Measurements from ENCODE around the gene PGA4.
A peak's percentile ranks its signal among the peaks of the same experiment; 100 is the strongest.
"Not testable (repeated sequence)": the region's sequence is repeated elsewhere in the genome, so short reads cannot be mapped to it uniquely, and the experiment has no call there.

Gene PGA4

GRCh38 chr11:61204502-61205059, 17.6 kb upstream of the PGA4 start:
- DNase-seq, result peak in 1 of 4 experiments; percentile 3

GRCh38 chr11:61207636-61208310, 14.4 kb upstream of the PGA4 start:
- not testable (repeated sequence) for DNase-seq

GRCh38 chr11:61210629-61211028, 11.5 kb upstream of the PGA4 start:
- DNase-seq, result not testable (repeated sequence)

GRCh38 chr11:61211327-61211952, 10.7 kb upstream of the PGA4 start:
- DNase-seq, result not testable (repeated sequence)

DNA sequence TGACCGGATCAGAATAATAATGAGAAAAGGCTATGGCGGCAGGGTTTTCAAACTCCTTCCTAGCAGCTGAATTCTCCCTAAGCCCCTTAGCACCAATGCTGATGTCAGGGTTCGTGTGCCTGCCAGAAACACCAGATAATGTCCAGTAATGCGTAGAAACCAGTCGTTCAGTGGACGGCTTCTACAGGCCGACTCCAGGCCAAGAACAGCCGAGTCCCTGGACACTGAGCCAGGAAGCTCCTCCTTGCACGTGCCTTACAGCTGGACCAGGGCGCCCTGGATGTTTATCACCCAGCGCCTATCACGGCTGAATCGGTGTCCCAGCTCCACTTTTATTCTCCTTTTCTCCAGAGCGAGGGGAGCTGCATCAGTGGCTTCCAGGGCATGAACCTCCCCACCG, 9.9 kb upstream of the PGA4 start:
- not testable (repeated sequence) for DNase-seq

DNA sequence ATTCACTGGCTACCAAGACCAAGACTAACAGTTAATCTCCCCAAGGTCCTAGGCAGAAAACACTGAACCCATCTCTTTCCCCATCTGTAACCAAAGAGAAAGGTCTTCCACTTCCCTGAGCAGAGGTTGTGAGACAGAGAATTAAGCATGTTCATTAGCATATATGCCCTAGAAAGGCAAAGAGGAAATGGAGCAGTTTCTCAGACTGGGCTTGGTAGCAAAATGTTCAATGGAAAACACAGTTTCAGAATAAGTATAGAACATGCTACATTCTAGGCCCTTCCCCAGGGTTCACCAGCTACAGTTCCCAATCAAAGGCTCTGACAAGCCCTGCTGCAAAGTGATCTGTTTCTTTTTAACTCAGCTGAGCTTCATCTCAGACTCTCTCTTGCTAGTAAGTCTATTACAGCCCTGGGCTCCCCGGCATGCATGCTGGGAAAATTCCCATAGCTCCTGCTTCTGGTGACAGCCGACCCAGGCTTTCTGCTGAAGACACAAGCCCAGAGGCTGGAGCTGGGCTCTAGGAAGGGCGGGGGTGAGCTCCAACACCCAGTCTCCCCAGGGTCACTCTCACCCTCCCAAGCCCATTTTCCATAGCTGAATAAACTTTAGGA, 8.3 kb upstream of the PGA4 start:
- DNase-seq, result not testable (repeated sequence)

DNA sequence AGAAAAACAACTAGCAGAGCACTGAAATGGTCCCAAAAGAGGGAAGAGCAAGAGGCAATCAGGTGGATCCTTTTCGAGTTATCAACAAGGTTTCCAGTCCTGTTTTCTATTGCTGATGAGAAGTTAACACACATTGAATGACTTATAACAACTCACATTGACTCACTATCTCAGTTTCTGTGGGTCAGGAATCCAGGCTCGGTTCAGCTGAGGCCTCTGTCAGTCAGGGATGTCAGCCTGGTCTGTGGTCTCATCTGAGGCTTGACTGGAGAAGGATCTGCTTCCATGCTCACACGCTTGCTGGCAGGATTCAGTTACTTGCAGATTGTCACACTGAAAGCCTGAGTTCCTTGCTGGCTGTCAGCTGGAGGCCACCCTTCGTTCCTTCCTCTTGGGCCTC, 3.8 kb upstream of the PGA4 start:
- not testable (repeated sequence) for DNase-seq

DNA sequence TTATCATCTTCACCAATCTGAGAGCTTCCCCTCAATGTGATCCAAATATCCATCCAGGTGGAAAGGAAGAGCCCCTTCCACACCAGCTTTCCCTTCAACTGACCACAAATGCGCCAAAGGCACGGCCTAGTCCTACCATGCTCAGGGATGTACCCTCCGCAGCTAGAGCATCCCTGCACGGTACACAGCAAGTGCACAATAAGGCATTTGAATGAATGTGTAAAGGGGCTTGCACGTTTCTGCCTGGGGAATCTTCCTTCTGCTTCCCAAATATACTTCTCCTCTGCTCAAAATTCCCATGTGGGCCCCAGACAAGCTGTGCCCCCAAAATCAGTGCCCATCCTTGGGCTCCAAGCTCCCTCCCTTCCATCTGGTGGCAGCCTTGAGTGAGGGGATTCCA, 3.1 kb upstream of the PGA4 start:
- DNase-seq, result not testable (repeated sequence)

DNA sequence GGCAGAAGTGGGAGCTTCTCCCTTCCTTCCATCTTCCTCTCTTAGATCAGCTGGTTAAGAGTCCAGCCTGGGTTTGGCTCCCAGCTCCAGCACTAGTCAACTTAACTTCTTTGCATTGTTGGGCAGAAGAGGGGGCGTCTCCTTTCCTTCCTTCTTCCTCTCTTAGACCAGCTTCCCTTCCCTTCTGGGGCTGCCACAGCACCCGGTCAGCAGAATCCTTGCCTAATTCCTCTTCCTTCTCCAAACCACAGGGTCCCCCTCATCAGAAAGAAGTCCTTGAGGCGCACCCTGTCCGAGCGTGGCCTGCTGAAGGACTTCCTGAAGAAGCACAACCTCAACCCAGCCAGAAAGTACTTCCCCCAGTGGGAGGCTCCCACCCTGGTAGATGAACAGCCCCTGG, 545 bp downstream of the PGA4 start:
- DNase-seq, result not testable (repeated sequence)

GRCh38 chr11:61226457-61227137, 4.5 kb downstream of the PGA4 start:
- not testable (repeated sequence) for DNase-seq

DNA sequence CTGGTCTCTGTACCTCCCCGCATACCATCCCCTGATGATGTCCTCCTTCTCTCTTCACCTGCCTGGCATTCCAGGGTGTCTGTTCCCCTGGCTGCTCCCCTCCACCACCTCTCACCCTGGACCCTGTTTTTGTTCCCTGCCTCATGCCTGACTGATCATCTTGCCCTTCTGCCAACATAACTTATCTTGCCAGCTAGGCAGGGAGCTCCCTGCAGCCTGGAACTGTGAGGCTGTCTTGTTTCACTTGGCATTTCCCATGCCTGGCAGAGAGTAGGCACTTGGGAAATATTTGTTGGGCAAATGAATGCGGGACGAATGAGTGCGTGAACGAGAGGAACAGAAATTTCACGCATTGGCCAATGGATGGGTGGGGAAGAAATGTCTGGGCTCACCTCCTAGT, 7.3 kb downstream of the PGA4 start:
- not testable (repeated sequence) for DNase-seq

GRCh38 chr11:61231033-61231432, 8.9 kb downstream of the PGA4 start:
- DNase-seq, result not testable (repeated sequence)

GRCh38 chr11:61231585-61231984, 9.4 kb downstream of the PGA4 start:
- not testable (repeated sequence) for DNase-seq

DNA sequence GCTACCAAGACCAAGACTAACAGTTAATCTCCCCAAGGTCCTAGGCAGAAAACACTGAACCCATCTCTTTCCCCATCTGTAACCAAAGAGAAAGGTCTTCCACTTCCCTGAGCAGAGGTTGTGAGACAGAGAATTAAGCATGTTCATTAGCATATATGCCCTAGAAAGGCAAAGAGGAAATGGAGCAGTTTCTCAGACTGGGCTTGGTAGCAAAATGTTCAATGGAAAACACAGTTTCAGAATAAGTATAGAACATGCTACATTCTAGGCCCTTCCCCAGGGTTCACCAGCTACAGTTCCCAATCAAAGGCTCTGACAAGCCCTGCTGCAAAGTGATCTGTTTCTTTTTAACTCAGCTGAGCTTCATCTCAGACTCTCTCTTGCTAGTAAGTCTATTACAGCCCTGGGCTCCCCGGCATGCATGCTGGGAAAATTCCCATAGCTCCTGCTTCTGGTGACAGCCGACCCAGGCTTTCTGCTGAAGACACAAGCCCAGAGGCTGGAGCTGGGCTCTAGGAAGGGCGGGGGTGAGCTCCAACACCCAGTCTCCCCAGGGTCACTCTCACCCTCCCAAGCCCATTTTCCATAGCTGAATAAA, 10.5 kb downstream of the PGA4 start:
- DNase-seq, result not testable (repeated sequence)

DNA sequence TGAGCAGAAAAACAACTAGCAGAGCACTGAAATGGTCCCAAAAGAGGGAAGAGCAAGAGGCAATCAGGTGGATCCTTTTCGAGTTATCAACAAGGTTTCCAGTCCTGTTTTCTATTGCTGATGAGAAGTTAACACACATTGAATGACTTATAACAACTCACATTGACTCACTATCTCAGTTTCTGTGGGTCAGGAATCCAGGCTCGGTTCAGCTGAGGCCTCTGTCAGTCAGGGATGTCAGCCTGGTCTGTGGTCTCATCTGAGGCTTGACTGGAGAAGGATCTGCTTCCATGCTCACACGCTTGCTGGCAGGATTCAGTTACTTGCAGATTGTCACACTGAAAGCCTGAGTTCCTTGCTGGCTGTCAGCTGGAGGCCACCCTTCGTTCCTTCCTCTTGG, 15.0 kb downstream of the PGA4 start:
- not testable (repeated sequence) for DNase-seq

DNA sequence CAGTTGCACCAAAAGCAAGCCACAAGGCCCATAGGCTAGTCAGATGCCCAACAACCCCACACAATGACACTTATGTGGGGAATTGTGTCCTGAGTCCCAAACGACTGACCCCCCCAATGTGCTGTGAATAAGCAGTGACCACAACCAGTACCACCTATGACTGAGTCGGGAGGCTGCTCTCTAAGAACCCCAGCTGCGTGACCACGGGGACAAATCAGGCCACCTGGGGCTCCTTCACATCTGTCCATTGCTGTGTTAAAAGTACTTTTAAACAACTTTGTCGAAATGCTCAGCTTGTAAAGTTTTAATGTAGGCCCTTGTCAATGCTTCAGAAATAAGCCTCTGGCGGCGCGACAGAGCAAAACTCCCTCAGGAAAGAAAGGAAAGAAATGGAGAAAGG, 18.1 kb downstream of the PGA4 start:
- DNase-seq, result not testable (repeated sequence)

- DNase-seq, result not testable (repeated sequence)
Observed at GRCh38 chr11:61240875-61241274, 18.7 kb downstream of the PGA4 start, which contains the start of gene PGA5. Gene PGA5, plus strand, starts transcription at chr11:61241175. Its CDS starts 52 bp downstream, at chr11:61241227.

GRCh38 chr11:61241526-61241925, 19.4 kb downstream of the PGA4 start:
- not testable (repeated sequence) for DNase-seq

- DNase-seq, result not testable (repeated sequence)
Observed at GRCh38 chr11:61245284-61245964, 23.3 kb downstream of the PGA4 start.

- DNase-seq, result peak in 1 of 4 experiments; percentile 1
Observed at GRCh38 chr11:61248071-61248470, 25.9 kb downstream of the PGA4 start.

GRCh38 chr11:61249201-61249600, 27.1 kb downstream of the PGA4 start:
- DNase-seq, result not testable (repeated sequence)

All from suppressor macrophage (primary cell).